Trophoblast cell (in vitro differentiated cells and primary cell): Measurements from ENCODE around the gene SGMS1.

Experiments
- DNase-seq, 2 donors: peaks; one replicate each; pipeline ENCODE4 v3.0.0-alpha.2; 2016
- H2AFZ ChIP-seq: 2 replicates; pipeline ENCODE4 v1.6.1; 2013; ENCODE audit warnings: low read length, moderate library complexity, mild to moderate bottlenecking; ENCODE audit not compliant: insufficient read depth, poor library complexity
- H2AK5ac ChIP-seq: 2 replicates; pipeline ENCODE4 v1.6.1; 2013; ENCODE audit warnings: mild to moderate bottlenecking, low read length
- H2BK120ac ChIP-seq: 2 replicates; pipeline ENCODE4 v1.6.1; 2013; ENCODE audit warnings: low read length, mild to moderate bottlenecking, moderate library complexity; ENCODE audit not compliant: insufficient read depth, poor library complexity
- H2BK12ac ChIP-seq: 2 replicates; pipeline ENCODE4 v1.6.1; 2013; ENCODE audit warnings: mild to moderate bottlenecking, low read length, moderate library complexity
- H2BK5ac ChIP-seq: 2 replicates; pipeline ENCODE4 v1.6.1; 2013; ENCODE audit warnings: low read length, low read depth, moderate library complexity, mild to moderate bottlenecking; ENCODE audit not compliant: poor library complexity
- H3K14ac ChIP-seq: 2 replicates; pipeline ENCODE4 v1.6.1; 2013; ENCODE audit warnings: mild to moderate bottlenecking, low read length
- H3K18ac ChIP-seq: 2 replicates; pipeline ENCODE4 v1.6.1; 2013; ENCODE audit warnings: mild to moderate bottlenecking, low read length
- H3K23ac ChIP-seq: 2 replicates; pipeline ENCODE4 v1.6.1; 2013; ENCODE audit warnings: low read length
- H3K27ac ChIP-seq: 2 replicates; pipeline ENCODE4 v1.5.1; 2013; ENCODE audit warnings: low read depth, mild to moderate bottlenecking, inconsistent platforms, low read length, moderate library complexity
- H3K27me3 ChIP-seq: 2 replicates; pipeline ENCODE4 v1.6.1; 2013; ENCODE audit warnings: inconsistent platforms, mild to moderate bottlenecking, low read length, moderate library complexity; ENCODE audit not compliant: insufficient read depth
- H3K36me3 ChIP-seq, 2 experiments: 1 replicate in 1 of 2; 2 replicates in 1 of 2; pipeline ENCODE4 v1.6.1; 2013; ENCODE audit warnings: low read length in 2 of 2, mild to moderate bottlenecking in 2 of 2, moderate library complexity in 1 of 2; ENCODE audit not compliant: insufficient read depth in 2 of 2, control insufficient read depth in 1 of 2
- H3K4ac ChIP-seq: 2 replicates; pipeline ENCODE4 v1.6.1; 2013; ENCODE audit warnings: low read depth, mild to moderate bottlenecking, low read length, moderate library complexity
- H3K4me1 ChIP-seq, 2 experiments: 1 replicate in 1 of 2; 2 replicates in 1 of 2; pipeline ENCODE4 v1.6.1; 2013; ENCODE audit warnings: low read length in 2 of 2, mild to moderate bottlenecking in 2 of 2, moderate library complexity in 1 of 2; ENCODE audit not compliant: insufficient read depth in 2 of 2, control insufficient read depth in 1 of 2
- H3K4me2 ChIP-seq: 2 replicates; pipeline ENCODE4 v1.6.1; 2013; ENCODE audit warnings: inconsistent platforms, mild to moderate bottlenecking, low read length, moderate library complexity
- H3K4me3 ChIP-seq: 2 replicates; pipeline ENCODE4 v1.5.1; 2013; ENCODE audit warnings: mild to moderate bottlenecking, low read depth, low read length, inconsistent platforms
- H3K79me1 ChIP-seq: one replicate; pipeline ENCODE4 v1.6.1; 2013; ENCODE audit warnings: low read length
- H3K79me2 ChIP-seq: 2 replicates; pipeline ENCODE4 v1.6.1; 2013; ENCODE audit warnings: low read length, mild to moderate bottlenecking; ENCODE audit not compliant: control insufficient read depth, insufficient read depth, poor library complexity
- H3K9ac ChIP-seq: 2 replicates; pipeline ENCODE4 v1.6.1; 2013; ENCODE audit warnings: mild to moderate bottlenecking, low read length
- H3K9me3 ChIP-seq: 2 replicates; pipeline ENCODE4 v1.6.1; 2013; ENCODE audit warnings: low read depth, mild to moderate bottlenecking, control low read depth, inconsistent platforms, low read length; ENCODE audit not compliant: insufficient read depth
- H4K12ac ChIP-seq: 2 replicates; pipeline ENCODE4 v1.6.1; 2013; ENCODE audit warnings: low read depth, mild to moderate bottlenecking, low read length, moderate library complexity
- H4K8ac ChIP-seq: 2 replicates; pipeline ENCODE4 v1.6.1; 2013; ENCODE audit warnings: low read depth, mild to moderate bottlenecking, low read length, moderate library complexity
- H4K91ac ChIP-seq: one replicate; pipeline ENCODE4 v1.6.1; 2013; ENCODE audit warnings: low read depth, mild to moderate bottlenecking, low read length, moderate library complexity
- WGBS: extraction: QIAGEN DNeasy Blood & Tissue Kit; methylation state at CpG from one replicate; pipeline ENCODE4 v1.1.7; 2013; ENCODE audit warnings: missing lambda C conversion rate; ENCODE audit not compliant: insufficient read length, insufficient coverage; ENCODE audit errors: extremely low coverage; 5-methylcytosine and 5-hydroxymethylcytosine counted together

The SGMS1 gene

DNA sequence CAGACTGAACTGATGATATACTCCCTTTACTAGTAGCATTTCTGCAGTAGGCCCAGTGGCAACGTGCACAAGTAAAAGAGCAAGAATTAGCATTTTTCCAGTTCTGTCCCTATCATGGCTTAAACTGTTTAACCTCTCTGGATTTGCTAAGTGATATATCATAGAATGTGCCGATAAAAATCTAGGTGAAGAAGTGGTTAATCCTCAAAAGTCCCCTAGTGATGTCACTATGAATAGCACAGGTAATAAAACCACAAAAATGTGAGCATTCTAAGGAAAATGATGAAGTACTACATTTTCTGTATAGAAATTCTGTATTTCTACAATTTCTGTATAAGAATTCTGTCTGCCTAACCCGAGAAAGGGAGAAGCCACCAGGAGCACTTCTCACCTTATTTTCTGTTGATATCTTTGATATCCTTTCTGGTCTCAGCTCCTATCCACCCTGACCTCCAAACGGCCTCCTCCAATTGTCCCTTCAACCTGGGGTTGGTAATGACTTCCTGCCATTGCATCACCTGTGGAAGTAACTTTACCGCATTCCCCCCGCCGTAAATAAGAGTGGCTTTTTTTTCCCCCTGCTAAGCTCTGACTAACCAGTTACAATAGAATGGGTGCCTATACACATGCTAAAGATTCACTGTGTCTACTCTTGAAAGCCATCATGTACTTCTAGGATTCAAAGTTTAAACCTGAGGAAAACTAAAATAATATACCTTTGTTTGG lies 216.5 kb downstream of the SGMS1 start:
- no CpG with 5 or more reads among the region's 7 CpGs for WGBS

DNA sequence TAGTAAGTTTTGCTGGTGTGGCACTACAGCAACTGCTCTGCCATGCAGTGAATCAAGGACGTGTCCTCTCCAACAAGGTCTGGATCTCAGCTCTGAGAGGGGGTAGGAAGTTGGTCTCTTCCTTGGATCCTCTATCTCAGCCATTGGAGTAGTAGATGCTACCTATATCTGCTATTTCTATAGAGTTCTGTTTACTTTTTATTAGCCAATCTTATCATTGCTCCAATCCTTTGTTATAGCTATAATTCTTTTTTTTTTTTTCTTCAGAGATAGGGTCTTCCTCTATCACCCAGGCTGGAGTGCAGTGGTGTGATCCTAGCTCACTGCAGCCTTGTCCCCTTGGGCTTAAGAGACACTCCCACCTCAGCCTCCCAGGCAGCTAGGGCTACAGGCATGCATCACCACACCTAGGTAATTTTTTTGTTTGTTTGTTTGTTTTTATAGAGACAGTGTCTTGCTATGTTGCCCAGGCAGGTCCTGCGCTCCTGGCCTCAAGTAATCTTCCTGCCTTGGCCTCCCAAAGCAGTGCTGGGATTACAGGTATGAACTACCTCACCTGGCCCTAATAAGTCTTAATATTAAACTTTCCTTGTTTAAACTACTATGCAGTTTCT lies 217.2 kb downstream of the SGMS1 start:
- WGBS = no CpG with 5 or more reads among the region's 2 CpGs
- Histone ChIP-seq H4K12ac (no peak overlapping the region), H3K4me3 (no peak overlapping the region), H2BK5ac (no peak overlapping the region), H3K79me2 (peaks cover 2% of the 10 kb centered on the region), H3K4me1 (peaks cover 0 to 2% of the 10 kb centered on the region in 2 experiments), H2BK12ac (no peak overlapping the region), H3K27ac (no peak overlapping the region), H2AK5ac (no peak overlapping the region), H3K4me2 (no peak overlapping the region), H4K91ac (peak overlapping the region; percentile 62), H3K18ac (no peak overlapping the region), H3K14ac (no peak overlapping the region), H3K9me3 (no peaks in the 10 kb centered on the region), H3K9ac (no peak overlapping the region), H2BK120ac (no peak overlapping the region), H3K36me3 (no peaks in the 10 kb centered on the region), H3K27me3 (no peaks in the 10 kb centered on the region), H3K23ac (no peak overlapping the region), H3K79me1 (peaks cover 2% of the 10 kb centered on the region), H4K8ac (peak overlapping the region; percentile 19), H3K4ac (peak overlapping the region; percentile 49), H2AFZ (no peak overlapping the region)
- DNase-seq = peak in 1 of 2 donors; percentile 68

More for the DNA sequence above, 216.5 kb downstream of the SGMS1 start:
- Histone ChIP-seq H2BK12ac (no peak overlapping the region), H2BK120ac (no peak overlapping the region), H4K8ac (no peak overlapping the region), H3K79me1 (peaks cover 2% of the 10 kb centered on the region), H4K12ac (no peak overlapping the region), H2AFZ (no peak overlapping the region), H3K4ac (no peak overlapping the region), H2BK5ac (no peak overlapping the region), H3K9ac (no peak overlapping the region), H3K4me3 (no peak overlapping the region), H3K14ac (no peak overlapping the region), H3K4me2 (no peak overlapping the region), H3K36me3 (no peaks in the 10 kb centered on the region), H3K27ac (no peak overlapping the region), H3K79me2 (peaks cover 2% of the 10 kb centered on the region), H3K18ac (no peak overlapping the region), H4K91ac (no peak overlapping the region), H3K27me3 (no peaks in the 10 kb centered on the region), H3K4me1 (peaks cover 0 to 2% of the 10 kb centered on the region in 2 experiments), H3K9me3 (no peaks in the 10 kb centered on the region), H3K23ac (no peak overlapping the region), H2AK5ac (no peak overlapping the region)
- peak in 1 of 2 donors; percentile 77 for DNase-seq

DNA sequence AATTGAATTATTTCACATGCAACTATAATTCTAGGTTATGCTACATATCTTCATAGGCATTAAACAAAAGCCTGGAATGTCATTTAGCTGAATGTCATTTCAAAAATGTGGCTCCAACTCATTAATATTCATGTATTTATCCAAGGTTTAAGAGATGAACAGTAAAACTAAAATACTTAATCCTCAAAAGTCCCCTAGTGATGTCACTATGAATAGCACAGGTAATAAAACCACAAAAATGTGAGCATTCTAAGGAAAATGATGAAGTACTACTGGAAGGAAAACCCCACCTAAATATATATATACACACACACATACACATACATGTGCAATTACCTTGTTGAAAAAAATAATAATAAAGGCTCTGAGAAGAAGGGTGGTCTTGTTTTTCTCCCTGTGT lies 218.0 kb downstream of the SGMS1 start:
- H3K14ac ChIP-seq = no peak overlapping the region
- peak in 1 of 2 donors; percentile 21 for DNase-seq

DNA sequence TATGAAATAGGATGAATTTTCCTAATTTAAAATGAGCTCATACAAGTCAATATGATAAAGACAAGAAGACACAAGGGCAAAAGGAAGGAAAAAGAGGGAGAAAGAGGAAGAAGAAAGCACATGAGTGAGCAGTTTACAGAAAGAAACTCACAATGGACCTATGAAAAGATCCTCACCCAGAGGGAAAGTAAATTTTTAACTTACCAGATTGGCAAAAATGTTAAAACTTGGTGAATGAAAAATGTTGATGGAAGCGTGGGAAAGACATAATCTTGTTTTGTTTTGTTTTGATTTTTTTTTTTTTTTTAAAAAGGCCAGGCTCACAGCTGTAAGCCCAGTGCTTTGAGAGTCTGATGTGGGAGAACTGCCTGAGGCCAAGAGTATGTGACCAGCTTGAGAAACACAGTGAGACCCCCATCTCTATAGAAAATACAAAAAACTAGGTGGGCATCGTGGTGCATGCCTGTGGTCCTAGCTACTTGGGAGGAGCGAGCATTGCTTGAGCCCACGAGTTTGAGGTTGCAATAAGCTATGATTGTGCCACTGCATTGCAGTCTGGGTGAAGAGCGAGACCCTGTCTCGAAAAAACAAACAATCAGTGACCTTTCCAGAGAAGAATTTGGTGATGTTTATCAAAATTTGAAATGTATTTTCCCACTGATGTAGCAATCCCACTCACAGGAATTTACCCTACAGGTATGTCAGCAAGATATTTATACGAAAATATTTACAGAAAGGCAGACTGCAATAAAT lies 219.6 kb downstream of the SGMS1 start:
- Histone ChIP-seq H3K79me1 (peaks cover 2% of the 10 kb centered on the region), H2AFZ (no peak overlapping the region), H3K4me2 (no peak overlapping the region), H2BK12ac (no peak overlapping the region), H3K9me3 (no peaks in the 10 kb centered on the region), H2BK5ac (peak overlapping the region; percentile 37), H3K23ac (no peak overlapping the region), H3K4me1 (peaks cover 3 to 4% of the 10 kb centered on the region in 2 experiments), H4K8ac (no peak overlapping the region), H3K36me3 (no peaks in the 10 kb centered on the region), H2BK120ac (no peak overlapping the region), H3K79me2 (peaks cover 2% of the 10 kb centered on the region), H2AK5ac (no peak overlapping the region), H3K27ac (no peak overlapping the region), H3K14ac (no peak overlapping the region), H3K18ac (no peak overlapping the region), H3K27me3 (no peaks in the 10 kb centered on the region), H3K4ac (no peak overlapping the region), H3K9ac (no peak overlapping the region), H3K4me3 (no peak overlapping the region), H4K12ac (no peak overlapping the region), H4K91ac (no peak overlapping the region)
- WGBS = 100% methylated on average over 1 of the region's 7 CpGs
- peak; percentile 68 to 91 for DNase-seq

More for the DNA sequence above, 218.0 kb downstream of the SGMS1 start:
- Histone ChIP-seq H3K4ac (no peak overlapping the region), H3K23ac (no peak overlapping the region), H2BK120ac (no peak overlapping the region), H2BK5ac (no peak overlapping the region), H3K4me1 (peaks cover 1 to 3% of the 10 kb centered on the region in 2 experiments), H3K18ac (no peak overlapping the region), H2AK5ac (no peak overlapping the region), H3K79me2 (peaks cover 2% of the 10 kb centered on the region), H3K4me3 (no peak overlapping the region), H3K36me3 (no peaks in the 10 kb centered on the region), H2AFZ (no peak overlapping the region), H4K12ac (no peak overlapping the region), H3K27ac (no peak overlapping the region), H2BK12ac (no peak overlapping the region), H4K91ac (no peak overlapping the region), H3K9me3 (no peaks in the 10 kb centered on the region), H3K9ac (no peak overlapping the region), H3K27me3 (no peaks in the 10 kb centered on the region), H3K79me1 (peaks cover 2% of the 10 kb centered on the region), H4K8ac (no peak overlapping the region), H3K4me2 (no peak overlapping the region)
